HepG2 (cell line): ENCODE data around the gene WWP2. TPM values are rescaled to one million over a fixed set of nuclear protein-coding genes. Genes with fewer than 3 reads are reported as not detected.

Experiments
- ATF4 ChIP-seq, 2 experiments: fragments of 450-650 bp in 1 of 2; sonication (generic) in 1 of 2; formaldehyde crosslinking; IDR thresholded peaks; 2 replicates each; pipeline versions ENCODE4 v1.5.0 to v1.8.0; 2020 to 2022; ENCODE audit warnings: mild to moderate bottlenecking in 1 of 2, missing genetic modification reagents in 1 of 2
- CTCF ChIP-seq: sonication (generic); formaldehyde crosslinking; IDR thresholded peaks from 2 replicates; pipeline ENCODE4 v1.5.0; 2020; ENCODE audit warnings: mild to moderate bottlenecking, missing genetic modification reagents, moderate library complexity
- GABPA ChIP-seq, 2 experiments: IDR thresholded peaks; 2 replicates each; pipeline ENCODE4 v1.6.1; 2011 to 2016; ENCODE audit warnings: low read depth in 2 of 2, low read length in 1 of 2, missing biosample characterization in 1 of 2, missing genetic modification characterization in 1 of 2
- LCORL ChIP-seq, 2 experiments: fragments of 450-650 bp in 1 of 2; sonication (generic) in 1 of 2; formaldehyde crosslinking in 1 of 2; IDR thresholded peaks; 2 replicates each; pipeline versions ENCODE4 v1.5.0 to v1.6.1; 2017 to 2020; ENCODE audit warnings: antibody characterized with exemption in 1 of 2, missing genetic modification reagents in 1 of 2
- MTF1 ChIP-seq: sonication (generic); formaldehyde crosslinking; IDR thresholded peaks from 2 replicates; pipeline ENCODE4 v1.5.0; 2020; ENCODE audit warnings: missing genetic modification reagents
- NR2C2 ChIP-seq: sonication (generic); formaldehyde crosslinking; IDR thresholded peaks from 2 replicates; pipeline ENCODE4 v1.4.0; 2020; ENCODE audit warnings: missing genetic modification reagents, mild to moderate bottlenecking, moderate library complexity, borderline replicate concordance
- PHF8 ChIP-seq: sonication (generic); formaldehyde crosslinking; IDR thresholded peaks from 2 replicates; pipeline ENCODE4 v1.5.0; 2020; ENCODE audit warnings: missing genetic modification reagents
- RFXANK ChIP-seq: IDR thresholded peaks from 2 replicates; pipeline ENCODE4 v1.6.1; 2016
- SKIL ChIP-seq: sonication (generic); formaldehyde crosslinking; IDR thresholded peaks from 2 replicates; pipeline ENCODE4 v1.8.0; 2022; ENCODE audit warnings: missing genetic modification reagents, mild to moderate bottlenecking, moderate library complexity, borderline replicate concordance
- SOX5 ChIP-seq: IDR thresholded peaks from 2 replicates; pipeline ENCODE4 v1.6.1; 2016; ENCODE audit warnings: borderline replicate concordance
- ZFP90 ChIP-seq: sonication (generic); formaldehyde crosslinking; IDR thresholded peaks from 2 replicates; pipeline ENCODE4 v1.8.0; 2022; ENCODE audit warnings: missing genetic modification reagents, mild to moderate bottlenecking, inconsistent platforms, borderline replicate concordance
- ZNF331 ChIP-seq: sonication (generic); formaldehyde crosslinking; IDR thresholded peaks from 2 replicates; pipeline ENCODE4 v1.4.0; 2020; ENCODE audit warnings: missing genetic modification reagents
- ZNF564 ChIP-seq: sonication (generic); formaldehyde crosslinking; IDR thresholded peaks from 2 replicates; pipeline ENCODE4 v1.8.1; 2023; ENCODE audit warnings: mild to moderate bottlenecking, missing genetic modification reagents
- ZNF646 ChIP-seq: sonication (generic); formaldehyde crosslinking; IDR thresholded peaks from 2 replicates; pipeline ENCODE4 v1.9.0; 2021; ENCODE audit warnings: mild to moderate bottlenecking, missing genetic modification reagents
- ZNF709 ChIP-seq: sonication (generic); formaldehyde crosslinking; IDR thresholded peaks from 2 replicates; pipeline ENCODE4 v1.5.0; 2020; ENCODE audit warnings: mild to moderate bottlenecking, missing genetic modification reagents
- polyA plus RNA-seq, 8 experiments: library from polyadenylated mRNA; depleted of rRNA in 3 of 8; stranded (reverse) in 7 of 8; unstranded in 1 of 8; fragments of >200 nt; fragmentation: Illumina TruSeq in 4 of 8; extraction: Trizol in 4 of 8; gene quantifications; 2 replicates each; pipeline versions ENCODE4 v1.2.1 to v1.2.3, GENCODE V29; 2011 to 2016; ENCODE audit warnings: low read depth in 4 of 8, missing spikeins in 1 of 8, mixed read lengths in 1 of 8; ENCODE audit not compliant: insufficient read depth in 1 of 8
- total RNA-seq, 5 experiments: library from RNA; depleted of rRNA; stranded (reverse); fragments of >200 nt; fragmentation: Illumina TruSeq; extraction: Trizol; gene quantifications; 2 replicates each; pipeline ENCODE4 v1.2.3, GENCODE V29; 2016; ENCODE audit warnings: low read depth in 1 of 5

WWP2 gene
- total and polyA plus RNA-seq, 2 of the 13 experiments (the other 11 are each of a cell fraction or from before 2014, with no cell fraction given) = 11.4 to 28.2 TPM

GRCh38 chr16:69859105-69859989, 97.2 kb downstream of the WWP2 start (continued):
- TF ChIP-seq CTCF (CRISPR knock-in tag) (peak; percentile 74), ZNF709 (no peak), LCORL (IDR thresholded peaks at IDR 0.05) (no peak), LCORL (CRISPR knock-in tag; IDR thresholded peaks at IDR 0.05) (peak; percentile 96), ZNF564 (CRISPR knock-in tag) (no peak; the same call in 1 of the 2 replicates), SKIL (CRISPR knock-in tag) (peak; percentile 88; the same call in 1 of the 2 replicates), SOX5 (CRISPR knock-in tag) (peak; percentile 78; the same call in 1 of the 2 replicates), ATF4 (CRISPR knock-in tag; IDR thresholded peaks at IDR 0.05) (no peak), RFXANK (CRISPR knock-in tag) (no peak), ZNF331 (CRISPR knock-in tag) (peak; percentile 76), ZNF646 (CRISPR knock-in tag) (peak; percentile 57; the same call in 1 of the 2 replicates), GABPA (IDR thresholded peaks at IDR 0.05; ENCODE audit: low read depth, low read length) (no peak), GABPA (CRISPR knock-in tag; IDR thresholded peaks at IDR 0.05; ENCODE audit: low read depth) (peak; percentile 28; the same call in 1 of the 2 replicates), NR2C2 (no peak), ZFP90 (no peak), MTF1 (CRISPR knock-in tag) (no peak), PHF8 (CRISPR knock-in tag) (0 out of 2 replicates have a peak, but pooled peaks have one; percentile 28)
